GM19239 (cell line): Measurements from ENCODE around the gene SPTLC1.
"Not testable (repeated sequence)": the region's sequence is repeated elsewhere in the genome, so short reads cannot be mapped to it uniquely, and the experiment has no call there.

Experiments used
- DNase-seq: peaks from one replicate; pipeline ENCODE4 v3.0.0; 2011; ENCODE audit warnings: low spot score; ENCODE audit not compliant: insufficient read length
- FAIRE-seq: peaks from 2 replicates; lab custom pipeline; 2011; peaks lifted over from hg19 to GRCh38; lab: Jason Lieb, UNC

SPTLC1 gene, protein sequence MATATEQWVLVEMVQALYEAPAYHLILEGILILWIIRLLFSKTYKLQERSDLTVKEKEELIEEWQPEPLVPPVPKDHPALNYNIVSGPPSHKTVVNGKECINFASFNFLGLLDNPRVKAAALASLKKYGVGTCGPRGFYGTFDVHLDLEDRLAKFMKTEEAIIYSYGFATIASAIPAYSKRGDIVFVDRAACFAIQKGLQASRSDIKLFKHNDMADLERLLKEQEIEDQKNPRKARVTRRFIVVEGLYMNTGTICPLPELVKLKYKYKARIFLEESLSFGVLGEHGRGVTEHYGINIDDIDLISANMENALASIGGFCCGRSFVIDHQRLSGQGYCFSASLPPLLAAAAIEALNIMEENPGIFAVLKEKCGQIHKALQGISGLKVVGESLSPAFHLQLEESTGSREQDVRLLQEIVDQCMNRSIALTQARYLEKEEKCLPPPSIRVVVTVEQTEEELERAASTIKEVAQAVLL

DNA sequence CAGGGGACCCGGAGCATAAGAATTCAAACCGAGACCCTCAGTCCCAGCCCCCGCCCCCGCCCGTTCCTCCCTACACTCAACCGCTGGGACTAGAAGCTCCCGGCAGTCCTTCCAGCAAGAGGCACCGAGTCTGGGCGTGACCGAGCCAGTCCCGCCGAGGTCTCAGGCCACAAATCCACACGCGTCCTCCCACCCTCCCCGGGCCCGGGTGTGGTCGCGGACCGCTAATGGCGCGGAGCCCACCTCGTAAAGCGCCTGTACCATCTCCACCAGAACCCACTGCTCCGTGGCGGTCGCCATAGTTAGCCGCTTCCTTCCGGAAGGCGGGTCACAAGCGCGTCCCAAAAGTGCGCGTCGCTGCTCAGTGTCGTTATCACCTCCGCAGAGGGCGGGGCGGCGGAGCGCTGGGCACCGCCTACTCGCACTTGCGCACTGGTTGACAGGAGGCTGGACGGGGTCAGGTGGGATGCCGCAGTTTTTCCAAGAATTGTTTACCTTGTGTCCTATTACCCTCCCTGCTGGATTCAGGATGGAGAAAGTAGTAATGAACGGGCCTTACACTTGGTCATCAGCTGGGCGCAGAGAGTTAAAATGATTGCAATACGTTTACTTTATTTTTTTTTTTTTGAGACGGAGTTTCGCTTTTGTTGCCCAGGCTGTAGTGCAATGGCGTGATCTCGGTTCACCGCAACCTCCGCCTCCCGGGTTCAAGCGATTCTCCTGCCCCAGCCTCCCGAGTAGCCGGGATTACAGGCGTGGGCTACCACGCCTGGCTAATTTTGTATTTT lies at the start of gene SPTLC1:
Gene SPTLC1 (minus strand): TSS at position 343 of the 788 bp plus-strand sequence. CDS start 43 bp downstream, at position 300.
- FAIRE-seq (peak; percentile 99), DNase-seq (peak; percentile 89)

GRCh38 chr9:92164975-92165374 lies 49.8 kb upstream of the SPTLC1 start:
- FAIRE-seq (no peak), DNase-seq (no peak)

DNA sequence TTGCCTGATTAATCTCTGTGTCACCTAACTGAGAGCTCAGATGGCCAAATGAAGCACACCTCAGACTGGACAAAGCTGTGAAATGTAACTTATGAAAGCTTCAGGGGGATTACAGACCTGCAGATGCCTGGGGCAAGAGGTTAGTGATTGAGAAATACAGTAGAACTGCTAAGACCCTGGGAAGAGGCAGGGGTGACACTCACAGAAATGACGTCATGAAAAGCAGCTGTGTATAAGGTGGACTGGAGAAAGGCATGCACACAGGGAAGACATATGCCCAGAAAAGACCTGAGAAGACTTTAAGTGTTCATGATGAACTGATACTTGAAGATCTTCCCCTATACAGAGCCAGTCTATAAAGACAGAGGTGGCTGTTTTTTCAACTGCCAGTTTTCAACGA lies 49.3 kb upstream of the SPTLC1 start:
- DNase-seq (no peak), FAIRE-seq (no peak)

DNA sequence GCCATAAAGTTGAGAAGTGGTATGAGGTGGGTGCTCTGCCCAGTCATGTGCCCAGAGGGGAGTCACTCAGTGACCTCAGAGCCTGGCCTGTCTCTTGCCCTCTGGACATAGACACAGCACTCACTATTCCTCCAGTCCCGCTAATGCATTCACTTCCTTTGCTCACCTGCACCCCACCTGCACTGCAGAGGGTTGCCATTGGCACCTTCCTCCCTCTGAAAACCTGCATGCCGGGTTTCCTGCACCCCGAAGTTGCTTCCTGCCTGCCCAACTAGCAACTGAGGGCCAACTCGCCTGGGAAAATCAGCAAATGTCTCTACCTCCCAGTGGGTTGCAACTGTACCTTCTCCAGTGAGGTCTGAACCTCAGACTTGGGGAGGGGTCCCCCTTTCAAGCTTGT lies 48.1 kb upstream of the SPTLC1 start:
- no peak for DNase-seq
- FAIRE-seq: no peak

GRCh38 chr9:92160786-92161185 lies 45.6 kb upstream of the SPTLC1 start:
- DNase-seq (no peak), FAIRE-seq (no peak)

- DNase-seq (no peak), FAIRE-seq (no peak)
Observed at GRCh38 chr9:92159058-92159457, 43.8 kb upstream of the SPTLC1 start.

- DNase-seq (no peak), FAIRE-seq (no peak)
Observed at GRCh38 chr9:92158097-92158601, 42.9 kb upstream of the SPTLC1 start.

- DNase-seq, FAIRE-seq: not testable (repeated sequence)
Observed at GRCh38 chr9:92155736-92156135, 40.5 kb upstream of the SPTLC1 start.

DNA sequence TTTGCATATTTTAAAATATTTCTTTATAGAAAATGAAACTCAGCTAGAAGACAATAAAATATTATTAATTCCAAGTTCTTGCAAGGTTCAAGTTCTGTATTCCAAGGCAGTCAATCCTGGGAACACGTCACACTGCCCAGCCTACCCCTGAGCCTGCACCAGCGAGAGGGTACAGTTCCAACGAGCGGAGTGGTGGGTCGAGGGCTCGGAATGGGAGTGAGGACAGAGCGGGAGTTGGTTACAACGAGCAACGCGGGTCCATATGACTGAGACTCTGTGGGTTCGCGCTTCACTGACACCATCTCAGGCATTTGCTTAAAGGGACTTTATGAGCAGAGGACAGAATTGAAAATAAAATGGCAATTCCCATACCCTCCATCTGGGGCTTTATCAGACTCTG lies 40.0 kb upstream of the SPTLC1 start:
- DNase-seq (no peak), FAIRE-seq (no peak)

DNA sequence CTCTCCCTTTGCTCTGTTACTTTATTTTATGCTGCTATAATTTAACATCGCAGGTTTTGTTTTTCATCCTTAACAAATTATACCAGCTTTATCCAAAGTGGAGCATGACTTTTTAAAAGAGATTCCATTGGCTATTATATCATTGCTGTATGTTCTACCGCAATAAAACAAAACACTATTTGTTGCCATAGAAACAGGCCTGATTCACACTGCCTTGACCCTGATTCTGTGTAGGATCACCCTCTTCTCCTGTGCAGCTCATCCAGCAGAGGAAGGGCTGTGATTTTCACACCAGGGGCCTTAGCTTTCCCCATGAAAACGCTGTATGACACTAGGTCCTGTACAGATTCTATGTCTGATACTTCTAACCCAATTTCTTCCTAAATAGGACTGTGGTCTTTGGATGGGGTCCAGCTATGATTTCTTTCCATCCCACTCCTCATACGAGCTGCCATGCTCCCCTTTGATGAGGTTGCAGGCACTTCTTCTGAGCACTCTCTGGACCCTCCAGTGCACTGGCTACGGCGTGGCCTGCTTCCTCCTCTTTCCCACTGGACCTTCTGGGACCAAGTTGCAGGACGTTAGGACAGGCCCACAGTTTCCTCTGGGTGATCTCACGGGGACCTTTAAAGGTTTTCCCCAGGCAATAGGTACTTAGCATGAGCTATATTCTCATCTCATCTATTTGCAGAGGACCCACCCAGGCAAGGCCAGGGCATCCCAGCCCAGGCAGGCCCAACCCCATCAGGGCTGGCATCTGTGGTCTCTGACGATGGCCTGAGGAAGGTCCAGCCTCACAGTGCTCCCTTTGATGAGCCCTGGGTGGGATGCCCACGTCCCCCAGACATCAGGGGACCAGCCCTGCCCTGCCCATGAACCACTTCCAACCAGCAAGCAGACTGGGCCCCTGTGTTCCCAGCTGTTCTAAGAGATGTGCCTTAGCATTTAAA lies 38.5 kb upstream of the SPTLC1 start:
- not testable (repeated sequence) for DNase-seq

DNA sequence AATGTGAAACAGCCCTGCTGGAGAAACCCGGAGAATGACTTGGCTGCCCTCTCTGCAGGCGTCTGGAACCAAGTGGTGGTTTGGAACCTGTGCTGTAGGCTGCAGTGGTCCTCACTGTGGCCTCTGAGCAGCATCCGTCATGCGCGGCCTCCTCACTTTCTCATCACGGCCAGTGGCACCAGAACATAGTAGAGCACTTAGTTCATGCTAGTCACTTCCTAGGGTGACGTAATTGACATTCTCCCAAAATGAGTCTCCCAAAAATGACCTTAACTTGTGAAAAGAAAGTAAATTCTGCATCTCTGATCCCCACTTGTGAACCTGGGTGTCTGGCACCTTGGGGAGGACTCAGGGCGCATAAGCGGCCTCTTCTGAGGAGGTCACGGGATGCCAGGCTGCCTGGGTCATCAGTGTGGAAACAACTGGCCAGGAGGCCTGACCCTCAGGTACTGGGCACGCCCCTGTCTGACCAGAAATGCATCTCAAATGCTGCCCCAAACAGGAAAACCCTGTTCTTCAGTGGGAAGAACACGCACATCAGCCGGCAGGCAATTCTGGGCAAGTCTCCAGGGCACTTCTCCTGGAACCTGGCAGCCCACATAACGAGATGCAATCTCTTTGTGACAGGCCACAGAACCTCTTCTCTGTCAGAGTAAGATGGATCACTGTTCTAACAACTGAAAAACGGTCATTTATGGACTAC lies 36.6 kb upstream of the SPTLC1 start:
- no peak for DNase-seq
- FAIRE-seq: no peak

More for the DNA sequence above, 38.5 kb upstream of the SPTLC1 start:
- not testable (repeated sequence) for FAIRE-seq

DNA sequence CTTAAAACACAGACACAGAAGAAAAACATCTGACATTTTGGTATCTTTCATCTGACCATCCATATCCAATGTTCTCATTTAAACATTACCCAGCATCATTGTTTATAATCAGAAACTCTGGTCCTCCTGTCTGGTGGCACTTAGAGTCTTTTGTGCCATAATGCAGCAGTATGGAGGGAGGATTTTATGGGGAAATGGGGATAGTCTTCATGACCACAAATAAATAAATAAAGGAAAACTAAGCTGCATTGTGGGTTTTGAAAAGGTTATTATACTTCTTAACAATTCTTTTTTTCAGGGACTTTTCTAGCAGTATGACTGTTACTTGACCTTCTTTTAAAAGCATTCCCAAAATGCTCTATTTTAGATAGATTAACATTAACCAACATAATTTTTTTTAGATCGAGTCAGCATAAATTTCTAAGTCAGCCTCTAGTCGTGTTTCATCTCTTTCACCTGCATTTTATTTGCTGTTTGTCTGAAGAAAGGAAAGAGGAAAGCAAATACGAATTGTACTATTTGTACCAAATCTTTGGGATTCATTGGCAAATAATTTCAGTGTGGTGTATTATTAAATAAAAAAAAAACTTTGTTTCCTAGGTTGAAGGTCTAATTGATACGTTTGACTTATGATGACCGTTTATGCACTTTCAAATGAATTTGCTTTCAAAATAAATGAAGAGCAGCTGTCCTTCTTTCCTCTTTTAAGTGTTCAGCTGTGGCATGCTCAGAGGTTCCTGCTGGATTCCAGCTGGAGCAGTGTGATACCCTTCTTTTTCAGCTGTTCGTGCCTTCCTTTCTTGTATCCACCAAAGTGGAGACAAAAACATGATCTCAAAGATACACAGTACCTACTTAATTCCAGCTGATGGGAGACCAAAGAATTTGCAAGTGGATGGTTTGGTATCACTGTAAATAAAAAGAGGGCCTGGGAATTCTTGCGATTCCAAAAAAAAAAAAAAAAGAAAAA lies 35.6 kb upstream of the SPTLC1 start:
- FAIRE-seq, DNase-seq: not testable (repeated sequence)

DNA sequence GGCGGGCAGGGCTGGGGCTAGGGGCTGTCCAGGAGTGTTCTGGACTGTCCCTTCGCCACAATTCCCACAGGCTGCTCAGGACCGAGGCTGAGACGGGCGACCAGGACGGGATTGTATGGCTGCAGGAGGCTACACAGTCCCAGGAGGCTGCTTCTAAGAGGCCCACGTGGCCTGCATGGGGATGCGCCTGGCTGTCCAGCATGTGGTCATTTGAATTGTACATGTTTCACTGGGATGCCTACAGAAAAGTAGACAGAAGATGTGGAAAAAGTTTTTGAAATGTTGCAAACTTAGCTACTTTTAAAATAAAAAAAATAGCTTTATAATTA lies 32.6 kb upstream of the SPTLC1 start:
- DNase-seq (no peak), FAIRE-seq (no peak)

GRCh38 chr9:92147030-92147851 lies 32.0 kb upstream of the SPTLC1 start:
- no peak for DNase-seq
- FAIRE-seq: no peak

GRCh38 chr9:92146610-92147009 lies 31.4 kb upstream of the SPTLC1 start:
- FAIRE-seq: no peak
- DNase-seq: no peak

- not testable (repeated sequence) for DNase-seq, FAIRE-seq
Observed at GRCh38 chr9:92145784-92146183, 30.6 kb upstream of the SPTLC1 start.

GRCh38 chr9:92142329-92142728 lies 27.1 kb upstream of the SPTLC1 start:
- FAIRE-seq: no peak
- no peak for DNase-seq
